Measurements from ENCODE around the gene FBXO34. TPM values are rescaled to one million over a fixed set of nuclear protein-coding genes. Genes with fewer than 3 reads are reported as not detected.

Gene FBXO34
- total and polyA plus RNA-seq, 4 experiments from 2014 or later = 33.8 to 44.1 (median 42.9) TPM

DNA sequence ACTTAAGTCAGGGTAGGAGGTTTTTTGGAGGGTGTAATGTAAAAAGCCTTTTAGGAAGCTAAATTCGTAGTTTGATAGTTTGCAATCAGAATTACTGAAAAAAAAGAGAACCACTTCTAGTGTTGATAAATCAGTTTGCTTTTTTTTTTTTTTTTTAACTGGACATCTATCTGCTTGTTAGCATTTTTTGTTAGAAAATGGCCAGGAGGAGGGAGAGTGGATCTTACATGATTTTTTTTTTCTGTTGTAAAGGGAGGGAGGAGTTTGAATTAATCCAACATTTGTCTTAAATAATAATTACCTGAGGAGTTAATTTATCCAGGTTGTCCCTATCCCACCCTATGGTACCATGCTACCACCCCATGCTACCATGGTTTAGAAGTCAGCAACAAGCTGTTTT is 1.2 kb downstream of the FBXO34 start:
- no peak for DNase-seq
- peaks cover 54% of the 10 kb centered on the region for H3K4me1 ChIP-seq (ENCODE audit: insufficient read depth, low read length)
- H3K9me3 ChIP-seq (ENCODE audit: control insufficient read depth in 1 of 2, low read length in 2 of 2) = no peaks in the 10 kb centered on the region
- no peaks in the 10 kb centered on the region for H3K27me3 Mint-ChIP-seq
- no peaks in the 10 kb centered on the region for H3K36me3 ChIP-seq (ENCODE audit: insufficient read depth, low read length)
- no peaks in the 10 kb centered on the region for H3K27me3 ChIP-seq (ENCODE audit: insufficient read depth, low read length)
- CTCF ChIA-PET (ENCODE audit: partially characterized antibody) = interaction anchor here (0.8 to 10.0 kb wide), 13 partner anchors 15 to 162 kb away, joined by 3 to 348 read pairs (median 6); no protein-coding TSS in a partner anchor
- peak overlapping the region; percentile 84 to 96 (median 95) for H3K27ac Mint-ChIP-seq
- POLR2A ChIA-PET (ENCODE audit: partially characterized antibody) = interaction anchor here (0.6 to 3.6 kb wide), 14 partner anchors 19 to 844 kb away, joined by 3 to 61 read pairs (median 3); partner anchors contain the start of gene ATG14
- intact Hi-C loops (cut with micrococcal nuclease) = loop anchor here (2.0 to 5.0 kb wide), 2 partner anchors 14 to 140 kb away; partner anchors contain the start of gene ATG14
- H3K4me1 Mint-ChIP-seq = peaks cover 43 to 62% (median 49%) of the 10 kb centered on the region in 4 donors
- H3K4me3 Mint-ChIP-seq = peak overlapping the region; percentile 87 to 95 (median 92)
- peak overlapping the region; percentile 76 to 90 for H3K4me3 ChIP-seq (ENCODE audit: low read length in 2 of 2)
- H3K27ac ChIP-seq (ENCODE audit: low read depth, low read length) = peak overlapping the region; percentile 91
- peaks cover 0 to 5% of the 10 kb centered on the region in 2 donors for H3K36me3 Mint-ChIP-seq
- H3K9me3 Mint-ChIP-seq = peaks cover 0 to 2% (median 0%) of the 10 kb centered on the region in 8 donors

DNA sequence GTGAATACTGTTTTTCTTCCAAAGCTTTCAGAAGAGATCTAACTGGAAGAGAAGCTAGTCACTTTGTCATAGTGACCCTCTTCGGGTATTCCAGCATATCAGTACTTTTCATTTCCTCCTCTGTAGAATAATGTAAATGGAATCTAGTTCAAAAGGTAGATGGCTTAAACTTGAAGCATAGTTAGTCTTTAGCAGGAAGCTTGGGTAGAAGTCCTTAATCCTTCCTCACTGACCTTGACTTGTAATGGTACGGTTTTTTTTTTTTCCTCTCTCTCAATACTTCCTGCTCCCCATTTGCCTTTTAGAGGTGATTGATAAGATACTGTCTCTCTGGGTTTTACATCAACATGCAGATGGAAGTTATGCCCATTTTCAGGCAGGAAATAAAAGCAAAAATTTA is 1.7 kb downstream of the FBXO34 start:
- no peaks in the 10 kb centered on the region for H3K27me3 Mint-ChIP-seq
- Histone ChIP-seq H3K27me3 (ENCODE audit: insufficient read depth, low read length) (no peaks in the 10 kb centered on the region), H3K36me3 (ENCODE audit: insufficient read depth, low read length) (no peaks in the 10 kb centered on the region), H3K27ac (ENCODE audit: low read depth, low read length) (no peak overlapping the region), H3K9me3 (ENCODE audit: control insufficient read depth in 1 of 2, low read length in 2 of 2) (no peaks in the 10 kb centered on the region), H3K4me1 (ENCODE audit: insufficient read depth, low read length) (peaks cover 60% of the 10 kb centered on the region), H3K4me3 (ENCODE audit: low read length in 2 of 2) (peak overlapping the region in 1 of 2 donors; percentile 90)
- peak overlapping the region; percentile 87 to 95 (median 92) for H3K4me3 Mint-ChIP-seq
- peaks cover 0 to 2% (median 0%) of the 10 kb centered on the region in 8 donors for H3K9me3 Mint-ChIP-seq
- H3K4me1 Mint-ChIP-seq = peaks cover 48 to 68% (median 54%) of the 10 kb centered on the region in 4 donors
- intact Hi-C loops (cut with micrococcal nuclease) = loop anchor here (2.0 to 5.0 kb wide), 2 partner anchors 14 to 139 kb away; partner anchors contain the start of gene ATG14
- H3K36me3 Mint-ChIP-seq = peaks cover 0 to 5% of the 10 kb centered on the region in 2 donors
- CTCF ChIA-PET (ENCODE audit: partially characterized antibody) = interaction anchor here (0.9 to 10.0 kb wide), 10 partner anchors 16 to 161 kb away, joined by 3 to 348 read pairs (median 8); no protein-coding TSS in a partner anchor
- peak overlapping the region; percentile 63 to 96 (median 95) for H3K27ac Mint-ChIP-seq
- POLR2A ChIA-PET (ENCODE audit: partially characterized antibody) = interaction anchor here (1.0 to 3.6 kb wide), 8 partner anchors 25 to 94 kb away, joined by 3 to 61 read pairs (median 8); no protein-coding TSS in a partner anchor
- no peak for DNase-seq

DNA sequence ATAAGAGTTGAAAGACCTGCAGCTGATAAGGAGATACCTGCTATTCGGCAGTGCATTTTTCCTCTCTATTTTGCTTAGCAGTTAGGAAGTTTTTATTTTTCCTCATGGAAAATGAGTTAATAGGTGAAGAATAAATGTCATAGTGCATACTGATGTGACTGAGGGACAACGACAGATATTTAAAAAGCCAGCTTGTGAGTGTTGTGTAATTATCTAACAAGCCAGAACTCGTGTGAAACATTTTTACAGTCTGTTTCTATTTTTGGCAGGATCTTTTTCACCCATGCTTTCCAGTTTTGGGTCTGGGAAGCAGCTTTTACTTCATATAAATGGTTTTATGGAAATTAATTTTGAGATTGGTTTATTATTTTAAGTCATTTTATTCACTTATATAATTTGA is 2.9 kb downstream of the FBXO34 start:
- Histone ChIP-seq H3K4me3 (ENCODE audit: low read length in 2 of 2) (no peak overlapping the region), H3K9me3 (ENCODE audit: control insufficient read depth in 1 of 2, low read length in 2 of 2) (no peaks in the 10 kb centered on the region), H3K4me1 (ENCODE audit: insufficient read depth, low read length) (peaks cover 68% of the 10 kb centered on the region), H3K27ac (ENCODE audit: low read depth, low read length) (no peak overlapping the region), H3K36me3 (ENCODE audit: insufficient read depth, low read length) (no peaks in the 10 kb centered on the region), H3K27me3 (ENCODE audit: insufficient read depth, low read length) (no peaks in the 10 kb centered on the region)
- Mint-ChIP-seq H3K36me3 (peaks cover 0 to 5% of the 10 kb centered on the region in 2 donors), H3K27me3 (no peaks in the 10 kb centered on the region), H3K9me3 (peaks cover 0 to 2% (median 0%) of the 10 kb centered on the region in 8 donors), H3K4me3 (peak overlapping the region in 5 of 8 donors; percentile 1 to 66 (median 17)), H3K27ac (peak overlapping the region in 5 of 7 donors; percentile 8 to 84 (median 68)), H3K4me1 (peaks cover 50 to 77% (median 61%) of the 10 kb centered on the region in 4 donors)
- CTCF ChIA-PET (ENCODE audit: partially characterized antibody) = interaction anchor here (0.9 to 2.3 kb wide), 5 partner anchors 24 to 172 kb away, joined by 3 to 21 read pairs (median 5); no protein-coding TSS in a partner anchor
- intact Hi-C loops (cut with micrococcal nuclease) = loop anchor here (5.0 kb wide), 1 partner anchor 138 kb away; the partner anchor contains the start of gene ATG14
- POLR2A ChIA-PET (ENCODE audit: partially characterized antibody) = interaction anchor here (0.8 to 2.7 kb wide), 2 partner anchors 58 to 60 kb away, joined by 3 to 8 read pairs; no protein-coding TSS in a partner anchor
- no peak for DNase-seq

DNA sequence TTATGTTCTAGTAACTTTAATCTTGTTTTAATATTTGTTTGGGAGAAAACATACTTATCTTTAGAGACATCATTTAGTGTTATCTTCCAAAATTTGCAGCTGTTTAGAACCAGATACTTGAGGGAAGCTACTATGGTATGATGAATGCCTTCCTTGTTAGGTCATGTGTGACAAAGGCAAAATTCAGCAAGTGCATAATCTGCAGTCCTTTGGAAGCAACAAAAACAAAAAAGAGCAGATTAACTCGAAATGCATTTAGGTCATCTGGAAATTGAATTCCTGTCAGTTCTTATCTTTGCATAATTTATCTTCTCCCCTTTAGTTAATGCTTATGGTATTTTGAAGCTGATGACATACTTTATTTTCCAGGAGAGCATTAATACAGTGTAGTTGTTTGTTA is 3.5 kb downstream of the FBXO34 start:
- H3K9me3 Mint-ChIP-seq = peaks cover 0 to 2% (median 0%) of the 10 kb centered on the region in 8 donors
- Histone ChIP-seq H3K36me3 (ENCODE audit: insufficient read depth, low read length) (no peaks in the 10 kb centered on the region), H3K27ac (ENCODE audit: low read depth, low read length) (no peak overlapping the region), H3K27me3 (ENCODE audit: insufficient read depth, low read length) (no peaks in the 10 kb centered on the region), H3K4me3 (ENCODE audit: low read length in 2 of 2) (no peak overlapping the region), H3K9me3 (ENCODE audit: control insufficient read depth in 1 of 2, low read length in 2 of 2) (no peaks in the 10 kb centered on the region), H3K4me1 (ENCODE audit: insufficient read depth, low read length) (peaks cover 68% of the 10 kb centered on the region)
- H3K27me3 Mint-ChIP-seq = no peaks in the 10 kb centered on the region
- intact Hi-C loops (cut with micrococcal nuclease) = loop anchor here (5.0 kb wide), 1 partner anchor 138 kb away; the partner anchor contains the start of gene ATG14
- no peak for DNase-seq
- POLR2A ChIA-PET (ENCODE audit: partially characterized antibody) = interaction anchor here (0.8 to 2.7 kb wide), 2 partner anchors 58 to 59 kb away, joined by 3 to 8 read pairs; no protein-coding TSS in a partner anchor
- H3K4me1 Mint-ChIP-seq = peaks cover 56 to 83% (median 67%) of the 10 kb centered on the region in 4 donors
- peak overlapping the region in 2 of 8 donors; percentile 28 to 36 for H3K4me3 Mint-ChIP-seq
- H3K36me3 Mint-ChIP-seq = peaks cover 0 to 7% of the 10 kb centered on the region in 2 donors
- peak overlapping the region in 2 of 7 donors; percentile 17 to 81 for H3K27ac Mint-ChIP-seq
- CTCF ChIA-PET (ENCODE audit: partially characterized antibody) = interaction anchor here (0.9 to 2.3 kb wide), 7 partner anchors 17 to 172 kb away, joined by 3 to 21 read pairs (median 5); no protein-coding TSS in a partner anchor

DNA sequence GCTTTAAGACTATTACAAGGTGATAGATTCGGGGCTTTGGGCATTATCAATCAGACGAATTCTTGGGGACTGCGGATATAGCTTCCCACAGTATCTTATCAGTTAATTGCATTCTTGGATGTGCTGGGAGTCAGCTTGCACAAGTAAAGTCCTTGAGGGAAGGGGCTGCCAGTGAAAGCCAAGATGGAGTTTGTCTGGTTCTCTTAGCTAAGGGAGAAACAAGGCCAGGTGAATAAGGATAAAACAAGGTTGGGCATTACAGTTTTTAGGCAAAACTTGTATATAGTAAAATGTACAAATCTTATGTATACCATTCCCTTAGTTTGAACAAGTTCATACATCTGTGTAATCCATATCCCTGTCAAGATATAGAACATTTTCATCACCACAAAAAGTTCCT is 5.5 kb downstream of the FBXO34 start:
- Histone ChIP-seq H3K36me3 (ENCODE audit: insufficient read depth, low read length) (no peaks in the 10 kb centered on the region), H3K9me3 (ENCODE audit: control insufficient read depth in 1 of 2, low read length in 2 of 2) (no peaks in the 10 kb centered on the region), H3K4me3 (ENCODE audit: low read length in 2 of 2) (no peak overlapping the region), H3K4me1 (ENCODE audit: insufficient read depth, low read length) (peaks cover 63% of the 10 kb centered on the region), H3K27me3 (ENCODE audit: insufficient read depth, low read length) (no peaks in the 10 kb centered on the region), H3K27ac (ENCODE audit: low read depth, low read length) (no peak overlapping the region)
- Mint-ChIP-seq H3K27ac (peak overlapping the region in 2 of 7 donors; percentile 25 to 29), H3K9me3 (no peaks in the 10 kb centered on the region), H3K27me3 (no peaks in the 10 kb centered on the region), H3K36me3 (peaks cover 0 to 11% of the 10 kb centered on the region in 2 donors), H3K4me3 (peak overlapping the region in 1 of 8 donors; percentile 1), H3K4me1 (peaks cover 62 to 89% (median 71%) of the 10 kb centered on the region in 4 donors)
- POLR2A ChIA-PET (ENCODE audit: partially characterized antibody) = interaction anchor here (0.6 kb wide), 1 partner anchor 72 kb away, joined by 3 read pairs; no protein-coding TSS in a partner anchor
- intact Hi-C loops (cut with micrococcal nuclease) = no loop called here
- CTCF ChIA-PET (ENCODE audit: partially characterized antibody) = interaction anchor here (1.1 to 2.3 kb wide), 3 partner anchors 21 to 78 kb away, joined by 3 to 8 read pairs (median 4); no protein-coding TSS in a partner anchor
- no peak for DNase-seq

DNA sequence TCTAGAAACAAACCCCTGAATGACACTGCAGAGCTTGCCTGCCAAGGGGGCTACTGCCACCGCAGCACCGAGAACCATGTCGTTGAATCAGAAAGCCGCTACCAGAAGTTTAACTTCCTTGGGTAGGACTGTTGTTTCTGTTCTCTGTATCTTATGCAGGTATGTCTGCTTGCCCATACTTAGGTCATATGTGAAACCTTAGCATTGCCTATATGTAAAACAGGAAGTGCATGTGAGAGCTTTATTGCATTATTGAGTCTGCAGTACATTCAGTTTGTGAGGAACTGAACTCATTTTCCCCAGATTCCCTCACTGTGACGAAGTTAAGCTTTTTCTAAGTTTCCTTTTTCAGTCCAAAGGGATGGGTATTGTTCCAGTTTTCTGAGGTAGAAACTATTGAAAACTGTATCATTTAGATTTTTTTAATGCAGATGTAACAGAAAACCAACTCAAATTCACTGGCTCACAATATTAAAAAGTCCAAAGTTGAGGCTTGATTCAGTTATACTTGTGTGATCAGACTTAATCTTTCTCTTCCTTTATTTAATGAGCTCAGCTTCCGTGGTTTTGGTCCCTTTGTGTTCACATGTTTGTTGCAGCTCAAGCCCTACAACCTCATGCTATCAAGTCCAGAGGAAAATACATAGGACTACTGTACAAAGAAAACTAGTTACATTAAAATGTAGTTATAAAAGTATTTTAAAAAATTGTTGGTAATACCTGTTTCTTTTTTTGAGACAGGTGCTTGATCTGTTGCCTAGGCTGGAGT is 6.9 kb downstream of the FBXO34 start:
- Histone ChIP-seq H3K4me3 (ENCODE audit: low read length in 2 of 2) (no peak overlapping the region), H3K27ac (ENCODE audit: low read depth, low read length) (no peak overlapping the region), H3K9me3 (ENCODE audit: control insufficient read depth in 1 of 2, low read length in 2 of 2) (no peaks in the 10 kb centered on the region), H3K4me1 (ENCODE audit: insufficient read depth, low read length) (peaks cover 58% of the 10 kb centered on the region), H3K27me3 (ENCODE audit: insufficient read depth, low read length) (no peaks in the 10 kb centered on the region), H3K36me3 (ENCODE audit: insufficient read depth, low read length) (no peaks in the 10 kb centered on the region)
- CTCF ChIA-PET (ENCODE audit: partially characterized antibody) = interaction anchor here (0.6 to 2.3 kb wide), 7 partner anchors 25 to 83 kb away, joined by 3 to 8 read pairs (median 3); no protein-coding TSS in a partner anchor
- Mint-ChIP-seq H3K4me3 (peak overlapping the region; percentile 9 to 74 (median 67)), H3K9me3 (no peaks in the 10 kb centered on the region), H3K27ac (peak overlapping the region in 5 of 7 donors; percentile 7 to 63 (median 21)), H3K4me1 (peaks cover 61 to 89% (median 71%) of the 10 kb centered on the region in 4 donors), H3K36me3 (peaks cover 4 to 15% of the 10 kb centered on the region in 2 donors), H3K27me3 (no peaks in the 10 kb centered on the region)
- POLR2A ChIA-PET (ENCODE audit: partially characterized antibody) = interaction anchor here (0.8 to 1.3 kb wide), 4 partner anchors 10 to 97 kb away, joined by 3 to 4 read pairs (median 3); no protein-coding TSS in a partner anchor
- DNase-seq = no peak
- intact Hi-C loops (cut with micrococcal nuclease) = no loop called here

Measured in CD4-positive, alpha-beta memory T cell (primary cell).